Measurements from ENCODE around the gene CAMK2B.

CAMK2B gene

GRCh38 chr7:44247868-44248651 is 77.3 kb downstream of the CAMK2B start:
- DNase-seq: no peak

GRCh38 chr7:44246396-44247113 is 78.8 kb downstream of the CAMK2B start:
- no peak for DNase-seq

GRCh38 chr7:44244282-44244681 is 81.1 kb downstream of the CAMK2B start:
- DNase-seq: peak; percentile 65

GRCh38 chr7:44242091-44242490 is 83.3 kb downstream of the CAMK2B start:
- DNase-seq: no peak

GRCh38 chr7:44240983-44241510 is 84.3 kb downstream of the CAMK2B start:
- DNase-seq: peak; percentile 93

- DNase-seq: no peak
These were observed 85.0 kb downstream of the CAMK2B start for GRCh38 chr7:44240376-44240775.

GRCh38 chr7:44239361-44239760 is 86.0 kb downstream of the CAMK2B start:
- no peak for DNase-seq

- no peak for DNase-seq
These were observed 87.2 kb downstream of the CAMK2B start for GRCh38 chr7:44238116-44238695.

- no peak for DNase-seq
These were observed 87.7 kb downstream of the CAMK2B start for GRCh38 chr7:44237696-44238095.

GRCh38 chr7:44236333-44236728 is 89.1 kb downstream of the CAMK2B start:
- no peak for DNase-seq

GRCh38 chr7:44235582-44236332 is 89.6 kb downstream of the CAMK2B start:
- no peak for DNase-seq

- no peak for DNase-seq
These were observed 90.3 kb downstream of the CAMK2B start for GRCh38 chr7:44235066-44235465.

GRCh38 chr7:44232901-44233715 is 92.3 kb downstream of the CAMK2B start:
- no peak for DNase-seq

GRCh38 chr7:44232396-44232795 is 93.0 kb downstream of the CAMK2B start:
- no peak for DNase-seq

- no peak for DNase-seq
These were observed 94.3 kb downstream of the CAMK2B start for GRCh38 chr7:44231088-44231487.

GRCh38 chr7:44230286-44230685 is 95.1 kb downstream of the CAMK2B start:
- no peak for DNase-seq

- no peak for DNase-seq
These were observed 95.8 kb downstream of the CAMK2B start for GRCh38 chr7:44229546-44230105.

- DNase-seq: no peak
These were observed 96.6 kb downstream of the CAMK2B start for GRCh38 chr7:44228571-44229350.

GRCh38 chr7:44227911-44228310 is 97.5 kb downstream of the CAMK2B start:
- no peak for DNase-seq

GRCh38 chr7:44226396-44226753 is 99.0 kb downstream of the CAMK2B start:
- no peak for DNase-seq
